ENCODE results near the gene FLRT2.
A peak's percentile ranks its signal among the peaks of the same experiment; 100 is the strongest.

Gene FLRT2

GRCh38 chr14:85601246-85601645 is 71.3 kb downstream of the FLRT2 start:
- DNase-seq: peak; percentile 53

GRCh38 chr14:85601690-85602089 is 71.7 kb downstream of the FLRT2 start:
- DNase-seq: no peak

GRCh38 chr14:85602345-85602744 is 72.4 kb downstream of the FLRT2 start:
- no peak for DNase-seq

- no peak for DNase-seq
These were observed 74.1 kb downstream of the FLRT2 start for GRCh38 chr14:85604021-85604420.

- no peak for DNase-seq
These were observed 74.8 kb downstream of the FLRT2 start for GRCh38 chr14:85604714-85605113.

GRCh38 chr14:85607651-85608081 is 77.7 kb downstream of the FLRT2 start:
- peak; percentile 71 for DNase-seq

- no peak for DNase-seq
These were observed 83.6 kb downstream of the FLRT2 start for GRCh38 chr14:85613496-85613895.

GRCh38 chr14:85616386-85616885 is 86.5 kb downstream of the FLRT2 start:
- no peak for DNase-seq

- no peak for DNase-seq
These were observed 86.9 kb downstream of the FLRT2 start for GRCh38 chr14:85616886-85617285.

GRCh38 chr14:85617791-85618190 is 87.8 kb downstream of the FLRT2 start:
- peak; percentile 6 for DNase-seq

- no peak for DNase-seq
These were observed 88.4 kb downstream of the FLRT2 start for GRCh38 chr14:85618390-85618789.

- DNase-seq: no peak
These were observed 89.0 kb downstream of the FLRT2 start for GRCh38 chr14:85618978-85619377.

GRCh38 chr14:85619851-85620250 is 89.9 kb downstream of the FLRT2 start:
- no peak for DNase-seq

- no peak for DNase-seq
These were observed 91.0 kb downstream of the FLRT2 start for GRCh38 chr14:85620947-85621346.

- no peak for DNase-seq
These were observed 92.2 kb downstream of the FLRT2 start for GRCh38 chr14:85622106-85622505.

- DNase-seq: no peak
These were observed 93.2 kb downstream of the FLRT2 start for GRCh38 chr14:85622986-85623685.

GRCh38 chr14:85625925-85626585 is 96.1 kb downstream of the FLRT2 start:
- no peak for DNase-seq

GRCh38 chr14:85634205-85634604 is 104.3 kb downstream of the FLRT2 start:
- DNase-seq: peak; percentile 62

GRCh38 chr14:85644211-85644610 is 114.3 kb downstream of the FLRT2 start:
- no peak for DNase-seq

GRCh38 chr14:85653029-85653428 is 123.1 kb downstream of the FLRT2 start:
- DNase-seq: no peak

- DNase-seq: no peak
These were observed 130.4 kb downstream of the FLRT2 start for GRCh38 chr14:85660243-85660922.

- no peak for DNase-seq
These were observed 132.2 kb downstream of the FLRT2 start for GRCh38 chr14:85662096-85662495.

- DNase-seq: peak; percentile 2
These were observed 133.3 kb downstream of the FLRT2 start for GRCh38 chr14:85663256-85663655.

GRCh38 chr14:85663667-85664066 is 133.7 kb downstream of the FLRT2 start:
- no peak for DNase-seq
